RPMI8226 (cell line): Measurements from ENCODE around the gene DPP7.
"Not testable (repeated sequence)": the region's sequence is repeated elsewhere in the genome, so short reads cannot be mapped to it uniquely, and the experiment has no call there.

Source experiments
- DNase-seq: peaks from one replicate; pipeline ENCODE4 v3.0.0-alpha.2; 2015

DPP7 gene

DNA sequence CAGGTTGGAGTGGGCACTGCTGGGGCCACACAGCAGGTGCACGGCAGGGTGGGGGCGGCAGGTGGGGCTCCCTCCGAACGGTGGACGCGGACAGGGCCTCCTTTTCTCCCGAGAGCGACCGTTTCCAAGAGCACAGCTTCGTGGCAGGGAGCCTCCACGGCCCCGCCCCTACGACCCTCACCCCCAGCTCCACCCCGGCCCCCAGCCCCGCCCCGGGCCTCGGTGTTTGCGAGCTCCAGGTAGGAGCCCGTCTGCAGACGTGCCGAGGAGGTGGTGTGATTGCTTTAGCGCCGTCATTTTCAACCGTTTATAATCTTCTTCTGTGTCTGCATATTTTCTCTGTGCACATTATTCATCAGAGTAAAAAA lies 33.2 kb upstream of the DPP7 start:
- DNase-seq: no peak

DNA sequence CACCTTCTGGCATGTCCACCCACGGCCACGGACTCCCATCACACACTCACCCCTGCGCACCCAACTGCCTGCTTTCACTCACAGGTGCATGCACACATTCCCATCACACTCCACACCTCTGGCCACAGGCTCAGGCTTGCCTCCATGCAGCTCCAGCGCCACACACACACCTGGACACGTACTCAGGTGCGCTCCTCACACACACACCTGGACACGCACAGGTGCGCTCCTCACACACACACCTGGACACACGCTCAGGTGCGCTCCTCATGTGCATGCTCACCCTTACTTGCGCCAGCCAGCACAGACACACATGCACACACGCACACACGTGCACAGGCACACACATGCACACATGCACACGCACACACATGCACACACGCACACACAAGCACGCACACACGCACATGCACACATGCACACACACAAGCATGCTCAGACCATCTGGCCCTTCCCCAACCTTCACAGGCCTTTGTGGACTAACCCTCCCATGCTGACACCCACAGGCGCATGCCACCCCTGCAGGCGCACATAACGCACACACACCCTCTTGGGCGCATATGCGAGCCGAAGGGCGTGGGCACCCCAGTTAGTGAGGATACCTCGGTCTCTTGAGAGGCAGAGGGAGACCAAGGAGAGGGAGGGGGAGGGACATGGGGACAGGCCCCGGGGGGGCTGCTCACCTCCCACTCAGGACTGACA lies 32.7 kb upstream of the DPP7 start:
- DNase-seq: no peak

- DNase-seq: no peak
Observed at GRCh38 chr9:137146527-137146918, 32.0 kb upstream of the DPP7 start.

GRCh38 chr9:137145731-137146526 lies 31.4 kb upstream of the DPP7 start:
- DNase-seq: peak; percentile 40

- no peak for DNase-seq
Observed at GRCh38 chr9:137143459-137143858, 28.9 kb upstream of the DPP7 start.

DNA sequence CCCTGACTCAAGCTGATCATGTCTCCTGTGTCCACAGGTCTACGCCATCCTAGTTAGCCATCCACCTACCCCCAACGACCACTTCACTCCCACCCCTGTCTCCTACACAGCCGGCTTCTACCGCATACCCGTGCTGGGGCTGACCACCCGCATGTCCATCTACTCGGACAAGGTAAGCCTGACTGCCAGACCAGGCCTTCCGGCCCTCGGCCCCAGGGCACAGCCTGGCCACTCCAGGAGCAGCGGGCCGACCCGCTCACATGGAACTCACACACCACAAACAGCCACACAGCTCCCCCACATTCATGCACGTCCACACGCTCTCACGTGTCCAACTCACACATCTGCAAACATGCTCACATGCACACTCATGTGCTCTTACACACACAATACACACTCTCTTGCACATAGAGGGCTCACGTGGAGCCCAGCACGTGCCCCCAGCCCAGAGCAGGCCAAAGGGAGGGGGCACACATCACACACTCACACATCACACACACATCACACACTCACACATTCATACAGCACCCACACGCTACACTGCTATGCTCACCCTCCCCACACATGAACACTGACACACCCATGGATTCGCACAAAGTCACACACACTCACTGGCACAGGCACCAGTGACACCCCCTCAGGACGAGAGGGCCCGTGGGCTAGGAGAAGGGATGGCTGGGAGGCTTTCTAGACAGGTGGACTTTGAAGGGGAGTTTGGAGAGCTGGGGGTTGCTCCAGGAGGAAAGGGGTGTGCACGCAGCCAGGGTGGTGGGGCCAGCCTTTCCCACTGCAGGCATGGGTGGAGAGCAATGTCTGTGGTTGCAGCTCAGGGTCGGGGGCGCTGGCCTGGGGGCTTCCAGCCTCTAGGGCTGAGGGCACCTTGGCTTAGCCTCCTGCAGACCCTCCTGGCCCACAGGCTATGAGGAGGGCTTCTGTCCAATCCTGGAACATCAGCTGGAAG lies 27.7 kb upstream of the DPP7 start:
- DNase-seq: no peak

DNA sequence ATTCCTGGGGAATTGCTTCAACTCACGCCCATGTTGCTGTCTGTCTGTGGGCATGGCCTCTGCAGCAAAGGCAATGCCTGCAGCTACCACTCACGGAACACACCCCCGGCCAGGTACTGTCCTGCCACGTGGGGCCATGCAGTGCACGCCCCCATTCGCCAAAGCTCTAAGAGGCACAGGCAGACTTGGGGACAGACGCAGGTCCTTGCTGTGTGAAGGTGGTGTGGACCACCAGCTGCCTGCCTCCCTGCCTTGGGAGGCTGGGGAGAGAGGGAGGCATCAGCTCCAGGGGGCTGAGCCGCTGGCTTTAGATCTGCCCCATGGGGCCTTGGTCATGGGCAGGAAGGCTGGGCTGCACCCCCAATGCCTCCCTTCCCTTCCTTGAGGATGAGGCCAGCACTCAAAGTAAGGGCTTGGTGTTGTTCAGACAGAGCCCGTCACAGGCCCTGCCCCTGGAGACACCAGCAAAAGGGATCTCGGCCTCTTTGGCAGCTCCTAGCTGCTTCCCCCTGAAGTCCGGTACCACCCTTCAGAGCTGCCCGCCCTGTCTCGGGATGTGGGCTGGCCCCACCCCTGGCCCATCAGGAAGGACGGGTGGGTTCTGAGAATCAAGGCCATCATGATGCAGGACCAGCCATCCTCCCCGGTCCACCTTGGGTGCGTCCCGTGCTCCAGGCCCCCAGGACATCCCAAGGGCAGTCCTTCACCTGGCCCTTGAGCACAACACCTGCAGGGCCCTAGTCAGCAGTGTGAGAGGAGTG lies 26.7 kb upstream of the DPP7 start:
- DNase-seq: no peak

DNA sequence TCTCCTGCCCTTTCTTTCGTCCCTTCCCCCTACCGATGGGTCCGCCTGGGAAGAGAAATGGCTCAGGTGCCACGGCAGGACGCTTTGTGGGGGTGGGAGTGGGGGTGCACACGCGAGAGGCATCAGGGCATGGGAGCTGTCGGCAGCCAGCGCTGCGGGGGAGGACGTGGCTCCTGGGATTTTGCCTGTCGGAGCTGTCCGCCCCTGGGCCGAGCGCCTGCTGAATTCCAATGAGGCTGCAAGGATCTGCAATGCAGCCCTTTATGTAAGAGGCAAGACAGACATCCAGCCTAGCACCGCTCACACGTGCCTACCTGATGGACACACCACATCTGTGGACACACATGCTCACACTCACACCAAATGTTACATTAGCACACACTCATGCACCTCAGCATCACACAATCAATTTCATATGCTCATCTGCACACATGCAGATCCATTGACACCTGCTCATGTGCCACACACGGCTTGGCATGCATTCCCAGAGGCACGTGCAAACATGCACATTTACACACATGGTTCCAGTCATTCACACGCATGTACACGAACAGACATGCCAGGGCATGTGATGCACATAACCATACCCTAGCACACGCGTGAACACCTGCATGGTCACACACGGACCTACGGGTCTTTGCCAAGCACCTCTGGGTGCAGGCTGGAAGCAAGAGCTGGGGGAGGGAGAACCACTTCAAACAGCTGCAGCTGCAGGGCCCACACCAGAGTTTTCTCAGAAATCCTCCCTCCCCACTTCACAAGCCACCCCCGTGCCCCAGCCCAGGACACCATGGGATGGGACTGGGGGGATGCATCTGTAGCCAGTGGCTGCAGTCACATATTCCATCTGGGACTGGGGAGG lies 25.8 kb upstream of the DPP7 start:
- DNase-seq: no peak

DNA sequence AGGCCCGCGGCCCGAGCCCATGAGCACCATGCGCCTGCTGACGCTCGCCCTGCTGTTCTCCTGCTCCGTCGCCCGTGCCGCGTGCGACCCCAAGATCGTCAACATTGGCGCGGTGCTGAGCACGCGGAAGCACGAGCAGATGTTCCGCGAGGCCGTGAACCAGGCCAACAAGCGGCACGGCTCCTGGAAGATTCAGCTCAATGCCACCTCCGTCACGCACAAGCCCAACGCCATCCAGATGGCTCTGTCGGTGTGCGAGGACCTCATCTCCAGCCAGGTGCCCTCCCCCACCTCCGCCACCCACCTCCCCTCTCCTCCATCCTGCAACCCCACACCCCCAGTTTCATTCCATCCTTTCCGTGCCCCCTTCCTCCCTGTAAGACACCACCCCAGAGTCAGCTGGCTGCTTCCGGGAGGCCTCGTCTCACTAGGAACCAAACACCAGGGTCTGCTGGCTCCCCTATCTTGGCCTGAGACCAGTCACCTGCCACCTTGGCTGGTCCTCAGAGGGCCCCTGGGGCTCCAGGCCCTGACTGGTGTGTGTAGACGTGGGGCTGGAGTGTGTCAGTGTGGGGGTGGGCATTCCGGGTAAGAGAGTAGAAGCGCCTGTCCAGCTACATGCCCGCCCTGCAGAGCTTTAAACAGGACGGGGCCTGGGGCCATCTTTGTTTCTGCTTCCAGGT lies 25.1 kb upstream of the DPP7 start:
- DNase-seq: no peak

GRCh38 chr9:137138722-137139467 lies 24.4 kb upstream of the DPP7 start, which contains the start of gene GRIN1:
Gene GRIN1, plus strand, starts transcription at chr9:137139154. Its CDS starts 333 bp downstream, at chr9:137139487.
- no peak for DNase-seq

GRCh38 chr9:137138058-137138721 lies 23.7 kb upstream of the DPP7 start:
- DNase-seq: no peak

DNA sequence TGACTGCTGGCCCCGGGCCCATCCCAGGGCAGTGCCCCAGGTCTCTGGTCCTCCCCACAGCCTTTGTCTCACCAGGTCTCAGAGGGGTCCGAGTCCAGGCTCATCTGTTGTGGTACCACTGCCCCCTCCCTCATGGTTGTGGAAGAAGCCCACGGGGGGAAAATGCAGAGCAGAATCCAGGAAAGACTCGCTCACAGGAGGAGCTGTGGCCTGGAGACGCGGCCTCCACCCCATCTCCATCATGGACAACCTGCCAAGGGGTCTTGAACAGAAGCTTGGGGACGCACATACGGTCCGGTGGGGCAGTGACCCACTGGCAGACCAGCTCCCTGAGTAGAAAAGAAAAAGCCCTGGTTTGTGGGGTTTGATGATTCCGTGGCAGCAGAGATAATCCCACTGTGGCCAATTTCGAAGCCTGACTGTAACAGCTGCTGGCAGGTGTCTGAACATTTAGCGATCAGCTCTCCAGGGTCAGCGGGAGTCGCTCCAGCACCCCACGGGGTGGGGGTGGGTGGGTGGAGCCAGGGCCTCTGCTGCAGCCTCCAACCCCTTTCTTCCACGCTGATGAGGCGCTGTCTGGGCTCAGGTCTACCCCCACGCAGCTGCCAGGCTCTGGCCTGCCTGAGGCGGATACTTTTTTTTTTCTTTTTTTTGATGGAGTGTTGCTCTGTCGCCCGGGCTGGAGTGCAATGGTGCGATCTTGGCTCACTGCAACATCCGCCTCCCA lies 22.5 kb upstream of the DPP7 start:
- DNase-seq: peak; percentile 27

- DNase-seq: peak; percentile 72
Observed at GRCh38 chr9:137136261-137136880, 21.8 kb upstream of the DPP7 start.

GRCh38 chr9:137135154-137135553 lies 20.6 kb upstream of the DPP7 start:
- not testable (repeated sequence) for DNase-seq

- DNase-seq: no peak
Observed at GRCh38 chr9:137134191-137134590, 19.7 kb upstream of the DPP7 start.

- DNase-seq: peak; percentile 62
Observed at GRCh38 chr9:137130176-137130755, 15.7 kb upstream of the DPP7 start.

GRCh38 chr9:137129456-137130175 lies 15.1 kb upstream of the DPP7 start:
- peak; percentile 98 for DNase-seq
